ENCODE measurements around the gene EREG. TPM values are rescaled to one million over a fixed set of nuclear protein-coding genes. Genes with fewer than 3 reads are reported as not detected.

Gene EREG
- total RNA-seq, 4 donors from 2014 or later, result 1.2 to 4.0 (median 4.0) TPM; not detected in 1

DNA sequence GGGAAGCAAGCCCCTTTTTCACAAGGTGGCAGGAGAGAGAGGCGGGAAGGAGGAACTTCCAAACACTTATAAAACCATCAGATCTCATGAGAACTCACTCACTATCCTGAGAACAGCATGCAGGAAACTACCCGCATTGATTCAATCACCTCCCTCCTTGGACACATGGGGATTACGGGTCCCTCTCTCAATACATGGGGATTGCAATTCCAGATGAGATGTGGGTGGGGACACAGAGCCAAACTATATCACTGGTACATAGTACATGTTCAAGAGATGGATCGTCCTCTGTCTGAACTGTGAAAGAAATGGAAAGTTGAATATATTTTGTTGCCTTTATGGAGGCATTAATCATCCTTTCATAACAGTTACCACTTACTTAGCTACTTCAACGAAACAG, 12.8 kb downstream of the EREG start:
- TF ChIP-seq, protein P1, sequence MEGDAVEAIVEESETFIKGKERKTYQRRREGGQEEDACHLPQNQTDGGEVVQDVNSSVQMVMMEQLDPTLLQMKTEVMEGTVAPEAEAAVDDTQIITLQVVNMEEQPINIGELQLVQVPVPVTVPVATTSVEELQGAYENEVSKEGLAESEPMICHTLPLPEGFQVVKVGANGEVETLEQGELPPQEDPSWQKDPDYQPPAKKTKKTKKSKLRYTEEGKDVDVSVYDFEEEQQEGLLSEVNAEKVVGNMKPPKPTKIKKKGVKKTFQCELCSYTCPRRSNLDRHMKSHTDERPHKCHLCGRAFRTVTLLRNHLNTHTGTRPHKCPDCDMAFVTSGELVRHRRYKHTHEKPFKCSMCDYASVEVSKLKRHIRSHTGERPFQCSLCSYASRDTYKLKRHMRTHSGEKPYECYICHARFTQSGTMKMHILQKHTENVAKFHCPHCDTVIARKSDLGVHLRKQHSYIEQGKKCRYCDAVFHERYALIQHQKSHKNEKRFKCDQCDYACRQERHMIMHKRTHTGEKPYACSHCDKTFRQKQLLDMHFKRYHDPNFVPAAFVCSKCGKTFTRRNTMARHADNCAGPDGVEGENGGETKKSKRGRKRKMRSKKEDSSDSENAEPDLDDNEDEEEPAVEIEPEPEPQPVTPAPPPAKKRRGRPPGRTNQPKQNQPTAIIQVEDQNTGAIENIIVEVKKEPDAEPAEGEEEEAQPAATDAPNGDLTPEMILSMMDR (IDR thresholded peaks at IDR 0.05), result no peak
- TF ChIP-seq EP300 (IDR thresholded peaks at IDR 0.05; ENCODE audit: low read depth) (no peak), POLR2AphosphoS5 (IDR thresholded peaks at IDR 0.05) (no peak), POLR2A (IDR thresholded peaks at IDR 0.05) (no peak)
- peaks cover 0 to 25% (median 11%) of the 10 kb centered on the region in 4 donors for H3K4me1 ChIP-seq
- no peak for DNase-seq
- intact Hi-C loops (cut with DNase I; ENCODE audit: low total_unique reads) (loop anchor here (5.0 kb wide), 1 partner anchor 300 kb away; no protein-coding TSS in a partner anchor), in situ Hi-C loops (cut with MboI; ENCODE audit: low pct_ligation_motif_present in 1 of 4, low pct_unique_long_range_greater_than_20kb in 1 of 4, low sequenced_read_pairs in 3 of 4) (loop anchor here in 2 of 4 donors (10.0 kb wide), 3 partner anchors 157 to 297 kb away; no protein-coding TSS in a partner anchor)
- no peak overlapping the region for H3K27ac ChIP-seq
- H3K4me3 ChIP-seq, result no peak overlapping the region
- WGBS, 2 donors (ENCODE audit: low coverage in 1 of 2), result 65 to 76% methylated on average over 3 to 5 of the region's 5 CpGs
- H3K9me3 ChIP-seq, result no peaks in the 10 kb centered on the region
- H3K36me3 ChIP-seq, result no peaks in the 10 kb centered on the region
- H3K27me3 ChIP-seq, result no peaks in the 10 kb centered on the region

DNA sequence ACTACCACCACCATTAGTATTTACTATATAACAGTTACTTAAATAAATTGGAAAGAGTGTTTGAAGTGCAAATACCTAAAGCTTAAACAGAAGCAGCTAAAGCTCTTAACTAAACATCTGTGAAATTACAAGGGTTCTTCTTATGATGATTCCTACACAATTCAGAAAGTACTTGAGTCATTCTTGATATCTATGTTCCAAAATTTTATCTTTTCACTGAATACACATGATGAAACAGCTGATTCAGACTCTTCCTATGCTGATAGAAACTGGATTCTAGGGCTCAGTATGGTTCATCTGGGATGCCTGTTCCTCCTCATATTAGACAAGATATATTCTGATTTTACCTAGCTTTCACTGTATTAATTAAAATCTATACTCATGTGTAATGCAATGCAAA, 13.6 kb downstream of the EREG start:
- intact Hi-C loops (cut with DNase I; ENCODE audit: low total_unique reads), result loop anchor here (5.0 kb wide), 1 partner anchor 299 kb away; no protein-coding TSS in a partner anchor
- in situ Hi-C loops (cut with MboI; ENCODE audit: low pct_ligation_motif_present in 1 of 4, low pct_unique_long_range_greater_than_20kb in 1 of 4, low sequenced_read_pairs in 3 of 4), result loop anchor here in 2 of 4 donors (10.0 kb wide), 3 partner anchors 156 to 296 kb away; no protein-coding TSS in a partner anchor
- DNase-seq, result no peak

DNA sequence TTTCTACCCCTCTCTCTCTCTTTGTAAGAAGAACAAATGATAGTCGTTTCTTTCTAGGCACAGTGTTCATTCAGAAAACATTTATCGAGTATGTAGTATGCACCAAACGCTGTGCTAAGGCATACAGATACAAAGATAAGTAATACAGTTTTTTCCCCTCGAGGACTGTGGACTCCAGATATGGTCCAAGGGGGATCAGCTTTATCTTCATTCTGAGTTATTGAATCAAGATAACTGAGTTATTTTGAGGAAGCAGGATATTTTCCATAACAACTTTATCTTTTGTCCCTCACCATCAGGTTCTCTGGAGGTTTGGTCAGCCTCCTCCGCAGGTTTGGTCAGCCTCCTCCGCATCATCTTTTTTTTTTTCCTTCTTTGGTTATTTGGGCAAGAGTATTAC, 15.0 kb downstream of the EREG start:
- Histone ChIP-seq H3K27me3 (no peaks in the 10 kb centered on the region), H3K27ac (no peak overlapping the region), H3K4me1 (peaks cover 0 to 16% (median 7%) of the 10 kb centered on the region in 4 donors), H3K9me3 (no peaks in the 10 kb centered on the region), H3K4me3 (no peak overlapping the region), H3K36me3 (no peaks in the 10 kb centered on the region)
- in situ Hi-C loops (cut with MboI; ENCODE audit: low pct_ligation_motif_present in 1 of 4, low pct_unique_long_range_greater_than_20kb in 1 of 4, low sequenced_read_pairs in 3 of 4), result loop anchor here in 3 of 4 donors (10.0 kb wide), 3 partner anchors 155 to 295 kb away; no protein-coding TSS in a partner anchor
- TF ChIP-seq POLR2AphosphoS5 (IDR thresholded peaks at IDR 0.05), result no peak
- DNase-seq, result no peak
- intact Hi-C loops (cut with DNase I; ENCODE audit: low total_unique reads), result loop anchor here (5.0 kb wide), 1 partner anchor 297 kb away; no protein-coding TSS in a partner anchor
- 81 to 83% methylated on average over 6 of the region's 6 CpGs for WGBS, 2 donors (ENCODE audit: low coverage in 1 of 2)

More for the DNA sequence above, 13.6 kb downstream of the EREG start:
- Histone ChIP-seq H3K4me1 (peaks cover 0 to 25% (median 11%) of the 10 kb centered on the region in 4 donors), H3K4me3 (no peak overlapping the region), H3K36me3 (no peaks in the 10 kb centered on the region), H3K9me3 (no peaks in the 10 kb centered on the region), H3K27me3 (no peaks in the 10 kb centered on the region), H3K27ac (no peak overlapping the region)
- TF ChIP-seq EP300 (IDR thresholded peaks at IDR 0.05; ENCODE audit: low read depth) (no peak), POLR2AphosphoS5 (IDR thresholded peaks at IDR 0.05) (no peak)

DNA sequence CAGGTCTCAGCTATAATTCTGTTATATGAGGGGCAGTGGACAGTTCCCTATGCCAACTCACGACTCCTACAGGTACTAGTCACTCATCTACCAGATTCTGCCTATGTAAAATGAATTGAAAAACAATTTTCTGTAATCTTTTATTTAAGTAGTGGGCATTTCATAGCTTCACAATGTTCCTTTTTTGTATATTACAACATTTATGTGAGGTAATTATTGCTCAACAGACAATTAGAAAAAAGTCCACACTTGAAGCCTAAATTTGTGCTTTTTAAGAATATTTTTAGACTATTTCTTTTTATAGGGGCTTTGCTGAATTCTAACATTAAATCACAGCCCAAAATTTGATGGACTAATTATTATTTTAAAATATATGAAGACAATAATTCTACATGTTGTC, 20.4 kb downstream of the EREG start:
- 75% methylated on average over 1 of the region's 1 CpG; no CpG with 5 or more reads in 1 of the 2 donors for WGBS, 2 donors (ENCODE audit: low coverage in 1 of 2)
- Histone ChIP-seq H3K27me3 (no peaks in the 10 kb centered on the region), H3K9me3 (no peaks in the 10 kb centered on the region), H3K4me1 (no peaks in the 10 kb centered on the region), H3K4me3 (no peak overlapping the region), H3K36me3 (no peaks in the 10 kb centered on the region), H3K27ac (no peak overlapping the region)
- intact Hi-C loops (cut with DNase I; ENCODE audit: low total_unique reads), result no loop called here
- in situ Hi-C loops (cut with MboI; ENCODE audit: low pct_ligation_motif_present in 1 of 4, low pct_unique_long_range_greater_than_20kb in 1 of 4, low sequenced_read_pairs in 3 of 4), result loop anchor here in 1 of 4 donors (10.0 kb wide), 1 partner anchor 289 kb away; no protein-coding TSS in a partner anchor
- TF ChIP-seq POLR2A (IDR thresholded peaks at IDR 0.05) (no peak), EP300 (IDR thresholded peaks at IDR 0.05; ENCODE audit: low read depth) (no peak), POLR2AphosphoS5 (IDR thresholded peaks at IDR 0.05) (no peak)
- TF ChIP-seq, protein P1 (IDR thresholded peaks at IDR 0.05), result no peak
- DNase-seq, result no peak

DNA sequence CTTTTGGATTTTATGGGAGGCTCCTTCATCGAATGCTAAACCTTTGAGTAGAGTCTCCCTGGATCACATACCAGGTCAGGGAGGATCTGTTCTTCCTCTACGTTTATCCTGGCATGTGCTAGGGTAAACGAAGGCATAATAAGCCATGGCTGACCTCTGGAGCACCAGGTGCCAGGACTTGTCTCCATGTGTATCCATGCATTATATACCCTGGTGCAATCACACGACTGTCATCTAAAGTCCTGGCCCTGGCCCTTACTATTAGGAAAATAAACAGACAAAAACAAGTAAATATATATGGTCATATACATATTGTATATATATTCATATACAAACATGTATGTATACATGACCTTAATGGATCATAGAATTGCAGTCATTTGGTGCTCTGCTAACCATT, 21.2 kb downstream of the EREG start:
- no peak overlapping the region for H3K27ac ChIP-seq
- TF ChIP-seq EP300 (IDR thresholded peaks at IDR 0.05; ENCODE audit: low read depth), result no peak
- TF ChIP-seq POLR2AphosphoS5 (IDR thresholded peaks at IDR 0.05), result no peak
- no peak for TF ChIP-seq POLR2A (IDR thresholded peaks at IDR 0.05)
- TF ChIP-seq, protein P1 (IDR thresholded peaks at IDR 0.05), result no peak
- no peaks in the 10 kb centered on the region for H3K9me3 ChIP-seq
- no peak for DNase-seq
- no peaks in the 10 kb centered on the region for H3K36me3 ChIP-seq
- intact Hi-C loops (cut with DNase I; ENCODE audit: low total_unique reads) (no loop called here), in situ Hi-C loops (cut with MboI; ENCODE audit: low pct_ligation_motif_present in 1 of 4, low pct_unique_long_range_greater_than_20kb in 1 of 4, low sequenced_read_pairs in 3 of 4) (loop anchor here in 1 of 4 donors (10.0 kb wide), 1 partner anchor 289 kb away; no protein-coding TSS in a partner anchor)
- 39 to 74% methylated on average over 2 to 4 of the region's 4 CpGs for WGBS, 2 donors (ENCODE audit: low coverage in 1 of 2)
- no peak overlapping the region for H3K4me3 ChIP-seq
- H3K4me1 ChIP-seq, result no peaks in the 10 kb centered on the region
- H3K27me3 ChIP-seq, result no peaks in the 10 kb centered on the region
